HepG2 (cell line): ENCODE data around the gene B4GALT2. TPM values are rescaled to one million over a fixed set of nuclear protein-coding genes. Genes with fewer than 3 reads are reported as not detected.

Experiments used
- ATAC-seq: fragments of 200-7000 bp; cut with Tn5 transposase; 3 replicates; pipeline ENCODE4 v1.9.1; 2020; ENCODE audit warnings: mild to moderate bottlenecking, moderate library complexity
- BruUV-seq: library from RNA; stranded (reverse); fragments of 400-500 nt; replicated peaks from 2 replicates; lab custom pipeline; 2021; lab: Mats Ljungman, UMichigan
- CTCF ChIA-PET: fragments of 300-600 bp; formaldehyde crosslinking; extraction: SDS; loops from one replicate; lab custom pipeline; 2021; ENCODE audit warnings: low total read pairs, inconsistent platforms, low intra/inter-chr PET ratio; lab: Yijun Ruan, JAX
- POLR2A ChIA-PET: fragments of 350-600 bp; sonication (Branson Sonifier 250); formaldehyde crosslinking; loops from one replicate; lab custom pipeline; 2020; ENCODE audit warnings: antibody characterized with exemption, inconsistent platforms; lab: Yijun Ruan, JAX
- DNase-seq: peaks from one replicate; pipeline ENCODE4 v3.0.0-alpha.2; 2015; ENCODE audit warnings: low spot score
- FAIRE-seq: peaks from 3 replicates; lab custom pipeline; 2011; peaks lifted over from hg19 to GRCh38; lab: Jason Lieb, UNC
- H2AFZ ChIP-seq: one replicate; pipeline ENCODE4 v1.6.1; 2011; ENCODE audit warnings: low read length, inconsistent platforms
- H3K27ac ChIP-seq: fragments of 300-600 bp; 3 replicates; pipeline ENCODE4 v1.8.0; 2011; ENCODE audit warnings: mixed run types, mild to moderate bottlenecking, mixed read lengths, low read length, inconsistent platforms; ENCODE audit not compliant: insufficient read depth; ENCODE audit errors: extremely low read length
- H3K27me3 ChIP-seq, 2 experiments: fragments of 200-600 bp in 1 of 2; 2 replicates in 1 of 2; 3 replicates in 1 of 2; pipeline versions ENCODE4 v1.6.0 to v1.8.0; 2011; ENCODE audit warnings: low read length in 2 of 2, mild to moderate bottlenecking in 2 of 2, moderate library complexity in 2 of 2, inconsistent platforms in 1 of 2; ENCODE audit not compliant: insufficient read depth in 2 of 2, control insufficient read depth in 1 of 2
- H3K36me3 ChIP-seq, 2 experiments: fragments of 200-600 bp in 1 of 2; replicated peaks in 1 of 2; 2 replicates in 1 of 2; 3 replicates in 1 of 2; pipeline versions ENCODE4 v1.5.1 to v1.8.0; 2011; ENCODE audit warnings: low read length in 2 of 2, inconsistent platforms in 1 of 2; ENCODE audit not compliant: insufficient read depth in 2 of 2, control insufficient read depth in 1 of 2
- H3K4me1 ChIP-seq: 2 replicates; pipeline ENCODE4 v1.5.1; 2012; ENCODE audit warnings: low read length, inconsistent platforms; ENCODE audit not compliant: insufficient read depth
- H3K4me2 ChIP-seq: 2 replicates; pipeline ENCODE4 v1.6.0; 2011; ENCODE audit warnings: low read depth, low read length, inconsistent platforms
- H3K4me3 ChIP-seq, 3 experiments: fragments of 200-600 bp in 1 of 3; sonication (generic), shearing (Covaris generic) in 1 of 3; replicated peaks in 1 of 3; 2 replicates each; pipeline ENCODE4 v1.5.1; 2011 to 2016; ENCODE audit warnings: low read length in 3 of 3, inconsistent platforms in 2 of 3, low read depth in 2 of 3, mild to moderate bottlenecking in 2 of 3, control low read depth in 1 of 3, mixed read lengths in 1 of 3; ENCODE audit not compliant: insufficient read depth in 1 of 3
- H3K79me2 ChIP-seq: one replicate; pipeline ENCODE4 v1.6.1; 2011; ENCODE audit warnings: low read length, inconsistent platforms; ENCODE audit not compliant: insufficient read depth
- H3K9ac ChIP-seq: 2 replicates; pipeline ENCODE4 v1.6.0; 2011; ENCODE audit warnings: mild to moderate bottlenecking, low read depth, low read length, inconsistent platforms; ENCODE audit not compliant: insufficient read depth
- H3K9me3 ChIP-seq: 2 replicates; pipeline ENCODE4 v1.5.1; 2012; ENCODE audit warnings: mild to moderate bottlenecking, low read length
- H4K20me1 ChIP-seq: 2 replicates; pipeline ENCODE4 v1.6.0; 2011; ENCODE audit warnings: inconsistent platforms, mild to moderate bottlenecking, low read length, moderate library complexity; ENCODE audit not compliant: insufficient read depth
- AGO2 ChIP-seq: fragments of 200-400 bp; formaldehyde crosslinking; optimal IDR thresholded peaks from 2 replicates; pipeline ENCODE3; 2017; ENCODE audit warnings: mild to moderate bottlenecking, low read depth, low read length, moderate library complexity
- GABPA ChIP-seq, 2 experiments: IDR thresholded peaks; 2 replicates each; pipeline ENCODE4 v1.6.1; 2011 to 2016; ENCODE audit warnings: low read depth in 2 of 2, low read length in 1 of 2, missing biosample characterization in 1 of 2, missing genetic modification characterization in 1 of 2
- HNRNPL ChIP-seq: fragments of 200-400 bp; formaldehyde crosslinking; IDR thresholded peaks from 2 replicates; pipeline ENCODE4 v1.6.1; 2017; ENCODE audit warnings: mild to moderate bottlenecking, low read depth, low read length
- MAX ChIP-seq: IDR thresholded peaks from 2 replicates; pipeline ENCODE4 v1.6.1; 2012; ENCODE audit warnings: inconsistent platforms
- REXO4 ChIP-seq: sonication (generic); formaldehyde crosslinking; IDR thresholded peaks from 2 replicates; pipeline ENCODE4 v1.8.0; 2022; ENCODE audit warnings: missing genetic modification reagents, mild to moderate bottlenecking, borderline replicate concordance
- SOX13 ChIP-seq, 3 experiments: fragments of 450-650 bp in 1 of 3; sonication (generic) in 1 of 3; formaldehyde crosslinking in 1 of 3; IDR thresholded peaks in 2 of 3; conservative IDR thresholded peaks in 1 of 3; 2 replicates each; pipeline versions ENCODE4 v1.5.0 to v1.6.1; 2016 to 2020; ENCODE audit warnings: antibody characterized with exemption in 1 of 3, mild to moderate bottlenecking in 1 of 3, missing compliant biosample characterization in 1 of 3, missing genetic modification reagents in 1 of 3, moderate library complexity in 1 of 3
- ZNF687 ChIP-seq: sonication (generic); formaldehyde crosslinking; IDR thresholded peaks from 2 replicates; pipeline ENCODE4 v1.5.1; 2020; ENCODE audit warnings: mild to moderate bottlenecking, missing genetic modification reagents, moderate library complexity
- WGBS: methylation state at CpG from one replicate; pipeline ENCODE4 v1.1.6; 2017; ENCODE audit warnings: low lambda C conversion rate; 5-methylcytosine and 5-hydroxymethylcytosine counted together
- in situ Hi-C: cut with HindIII; loops from 2 replicates; pipeline ENCODE4 v1.10.0; 2017; ENCODE audit warnings: low pct_unique_long_range_greater_than_20kb; ENCODE audit not compliant: extremely low pct_ligation_motif_present
- intact Hi-C: fragments of 100-400 bp; cut with micrococcal nuclease; formaldehyde crosslinking; loops from one replicate; pipeline ENCODE4 v1.10.0; 2022; ENCODE audit not compliant: unreplicated experiment
- polyA plus RNA-seq, 8 experiments: library from polyadenylated mRNA; depleted of rRNA in 3 of 8; stranded (reverse) in 7 of 8; unstranded in 1 of 8; fragments of >200 nt; fragmentation: Illumina TruSeq in 4 of 8; extraction: Trizol in 4 of 8; gene quantifications; 2 replicates each; pipeline versions ENCODE4 v1.2.1 to v1.2.3, GENCODE V29; 2011 to 2016; ENCODE audit warnings: low read depth in 4 of 8, missing spikeins in 1 of 8, mixed read lengths in 1 of 8; ENCODE audit not compliant: insufficient read depth in 1 of 8
- total RNA-seq, 5 experiments: library from RNA; depleted of rRNA; stranded (reverse); fragments of >200 nt; fragmentation: Illumina TruSeq; extraction: Trizol; gene quantifications; 2 replicates each; pipeline ENCODE4 v1.2.3, GENCODE V29; 2016; ENCODE audit warnings: low read depth in 1 of 5

The B4GALT2 gene
- total and polyA plus RNA-seq, 2 of the 13 experiments (the other 11 are each of a cell fraction or from before 2014, with no cell fraction given), result 41.9 to 78.0 TPM

DNA sequence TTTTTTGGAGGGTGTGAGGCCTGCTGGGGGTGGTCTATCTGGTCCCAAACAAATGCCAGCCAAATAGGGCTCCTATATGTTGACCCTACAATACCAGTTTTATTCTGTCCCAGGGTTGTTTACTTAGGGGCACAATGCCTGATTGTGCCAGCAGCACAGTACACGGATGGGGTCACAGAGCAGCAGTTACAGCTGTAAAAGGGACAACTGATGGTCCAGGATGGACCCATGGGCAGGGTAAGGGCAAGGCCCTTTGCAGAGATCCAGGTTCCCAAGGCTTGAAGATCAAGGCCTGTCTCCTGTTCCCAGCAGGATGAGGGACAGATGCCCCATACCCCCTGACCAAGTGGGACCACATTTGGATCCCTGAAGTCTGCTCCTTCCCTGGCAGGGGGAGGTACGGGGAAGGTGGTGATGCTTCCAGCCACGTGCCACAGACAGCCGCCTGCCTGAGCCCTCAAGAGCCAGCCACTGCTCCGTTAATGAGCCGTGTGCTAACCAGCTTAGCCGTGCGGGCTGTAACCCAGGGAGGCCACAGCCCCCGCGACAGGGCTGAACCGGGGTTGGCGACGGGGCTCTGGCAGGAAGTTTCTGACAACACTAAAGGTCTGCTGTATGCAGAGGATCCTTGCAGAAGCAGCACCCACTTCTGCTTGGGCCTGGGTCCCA, 34.1 kb downstream of the B4GALT2 start:
- no peaks in the 10 kb centered on the region for H4K20me1 ChIP-seq
- H3K27me3 ChIP-seq, result no peaks in the 10 kb centered on the region
- H3K9ac ChIP-seq, result no peak overlapping the region
- H3K36me3 ChIP-seq, result no peaks in the 10 kb centered on the region; a peak in 1 of 5 replicates
- no peaks in the 10 kb centered on the region for H3K79me2 ChIP-seq
- intact Hi-C loops (no loop called here), in situ Hi-C loops (no loop called here)
- H3K9me3 ChIP-seq, result no peaks in the 10 kb centered on the region
- ChIA-PET POLR2A (interaction anchor here (4.1 kb wide), 1 partner anchor 18 kb away, joined by 32 read pairs; the partner anchor contains the start of gene SLC6A9), CTCF (no interaction called here)
- H3K4me2 ChIP-seq, result no peak overlapping the region
- BruUV-seq, result no TSS peak
- peaks cover 66% of the 10 kb centered on the region for H3K4me1 ChIP-seq
- DNase-seq, result no peak
- TF ChIP-seq AGO2 (peak; percentile 30), REXO4 (no peak), MAX (no peak), HNRNPL (peak; percentile 79; the same call in 1 of the 2 replicates), SOX13 (IDR thresholded peaks at IDR 0.05) (no peak), SOX13 (CRISPR knock-in tag; conservative IDR thresholded peaks at IDR 0.05 in 1 of 2, IDR thresholded peaks at IDR 0.05 in 1 of 2) (no peak), ZNF687 (CRISPR knock-in tag) (peak; percentile 25; the same call in 1 of the 2 replicates), GABPA (IDR thresholded peaks at IDR 0.05; ENCODE audit: low read depth, low read length) (no peak), GABPA (CRISPR knock-in tag; IDR thresholded peaks at IDR 0.05; ENCODE audit: low read depth) (no peak)
- H2AFZ ChIP-seq, result no peak overlapping the region
- H3K27ac ChIP-seq, result no peak overlapping the region
- no peak for ATAC-seq
- WGBS, result 56% methylated on average over 2 of the region's 13 CpGs
- no peak for FAIRE-seq
- no peak overlapping the region for H3K4me3 ChIP-seq
